H9 (cell line): ENCODE data around the gene CELF6. TPM values are rescaled to one million over a fixed set of nuclear protein-coding genes. Genes with fewer than 3 reads are reported as not detected.

Source experiments
- DNase-seq: peaks from one replicate; pipeline ENCODE4 v3.0.0-alpha.2; 2017
- H2AFZ ChIP-seq: one replicate; pipeline ENCODE4 v1.6.1; 2013; ENCODE audit warnings: mild to moderate bottlenecking, low read length, control low read depth, moderate library complexity
- H2AK5ac ChIP-seq: 2 replicates; pipeline ENCODE4 v1.6.1; 2013; ENCODE audit warnings: low read length, control low read depth, mixed read lengths; ENCODE audit not compliant: insufficient read length
- H2BK120ac ChIP-seq: one replicate; pipeline ENCODE4 v1.6.1; 2013; ENCODE audit warnings: low read depth, mild to moderate bottlenecking, low read length, control low read depth, inconsistent platforms; ENCODE audit not compliant: poor library complexity, severe bottlenecking
- H2BK12ac ChIP-seq: 2 replicates; pipeline ENCODE4 v1.6.1; 2013; ENCODE audit warnings: low read length, control low read depth, mixed read lengths, low read depth; ENCODE audit not compliant: insufficient read length
- H2BK15ac ChIP-seq: 2 replicates; pipeline ENCODE4 v1.6.1; 2013; ENCODE audit warnings: low read depth, low read length, control low read depth
- H2BK20ac ChIP-seq: one replicate; pipeline ENCODE4 v1.6.1; 2013; ENCODE audit warnings: low read depth, mild to moderate bottlenecking, low read length, control low read depth, inconsistent platforms; ENCODE audit not compliant: poor library complexity, severe bottlenecking
- H2BK5ac ChIP-seq: 2 replicates; pipeline ENCODE4 v1.6.1; 2013; ENCODE audit warnings: low read length, control low read depth, mixed read lengths; ENCODE audit not compliant: insufficient read length
- H3K14ac ChIP-seq: 2 replicates; pipeline ENCODE4 v1.6.1; 2013; ENCODE audit warnings: low read length, control low read depth; ENCODE audit not compliant: insufficient read depth
- H3K18ac ChIP-seq: 2 replicates; pipeline ENCODE4 v1.6.1; 2013; ENCODE audit warnings: low read depth, mild to moderate bottlenecking, mixed read lengths, low read length, control low read depth; ENCODE audit not compliant: insufficient read length
- H3K23ac ChIP-seq: 2 replicates; pipeline ENCODE4 v1.6.1; 2013; ENCODE audit warnings: low read length, control low read depth, mixed read lengths, low read depth; ENCODE audit not compliant: insufficient read length
- H3K23me2 ChIP-seq: 2 replicates; pipeline ENCODE4 v1.6.1; 2013; ENCODE audit warnings: low read depth, mild to moderate bottlenecking, mixed read lengths, low read length, control low read depth; ENCODE audit not compliant: insufficient read length, poor library complexity, severe bottlenecking
- H3K27ac ChIP-seq: 2 replicates; pipeline ENCODE4 v1.5.1; 2013; ENCODE audit warnings: low read length, control low read depth, mixed read lengths, low read depth; ENCODE audit not compliant: insufficient read length
- H3K27me3 ChIP-seq: 2 replicates; pipeline ENCODE4 v1.6.1; 2013; ENCODE audit warnings: low read length, control low read depth, inconsistent platforms; ENCODE audit not compliant: insufficient read depth
- H3K4ac ChIP-seq: 2 replicates; pipeline ENCODE4 v1.6.1; 2013; ENCODE audit warnings: low read depth, mild to moderate bottlenecking, control low read depth, inconsistent platforms, low read length, moderate library complexity
- H3K4me1 ChIP-seq: 2 replicates; pipeline ENCODE4 v1.6.1; 2013; ENCODE audit warnings: low read length, control low read depth, inconsistent platforms; ENCODE audit not compliant: insufficient read depth
- H3K4me2 ChIP-seq: 2 replicates; pipeline ENCODE4 v1.6.1; 2013; ENCODE audit warnings: low read length, control low read depth, mixed read lengths; ENCODE audit not compliant: insufficient read length, insufficient read depth
- H3K56ac ChIP-seq: 2 replicates; pipeline ENCODE4 v1.6.1; 2013; ENCODE audit warnings: low read depth, mild to moderate bottlenecking, mixed read lengths, low read length, control low read depth; ENCODE audit not compliant: insufficient read length
- H3K79me1 ChIP-seq: 2 replicates; pipeline ENCODE4 v1.6.1; 2013; ENCODE audit warnings: low read depth, mild to moderate bottlenecking, moderate library complexity, low read length, control low read depth, inconsistent platforms; ENCODE audit not compliant: insufficient read depth, poor library complexity, severe bottlenecking
- H3K79me2 ChIP-seq: 2 replicates; pipeline ENCODE4 v1.6.1; 2013; ENCODE audit warnings: low read length, control low read depth, inconsistent platforms; ENCODE audit not compliant: insufficient read depth
- H3K9ac ChIP-seq: 2 replicates; pipeline ENCODE4 v1.6.1; 2013; ENCODE audit warnings: low read length, control low read depth, mixed read lengths; ENCODE audit not compliant: insufficient read length; ENCODE audit errors: extremely low read depth
- H3K9me3 ChIP-seq: one replicate; pipeline ENCODE4 v1.6.1; 2013; ENCODE audit warnings: low read depth, low read length, inconsistent platforms; ENCODE audit not compliant: control insufficient read depth
- H3T11ph ChIP-seq: one replicate; pipeline ENCODE4 v1.6.1; 2013; ENCODE audit warnings: mild to moderate bottlenecking, low read length, control low read depth, inconsistent platforms
- H4K20me1 ChIP-seq: one replicate; pipeline ENCODE4 v1.6.1; 2013; ENCODE audit not compliant: control insufficient read depth, insufficient read length, insufficient read depth
- H4K5ac ChIP-seq: 2 replicates; pipeline ENCODE4 v1.6.1; 2013; ENCODE audit warnings: low read depth, mild to moderate bottlenecking, mixed read lengths, low read length, control low read depth; ENCODE audit not compliant: insufficient read length
- H4K8ac ChIP-seq: replicated peaks from 2 replicates; pipeline ENCODE4 v1.6.1; 2013; ENCODE audit warnings: low read length, control low read depth, mixed read lengths, low read depth; ENCODE audit not compliant: insufficient read length
- H4K91ac ChIP-seq: 2 replicates; pipeline ENCODE4 v1.6.1; 2013; ENCODE audit warnings: low read depth, mild to moderate bottlenecking, moderate library complexity, mixed read lengths, low read length, control low read depth; ENCODE audit not compliant: insufficient read length
- H3K27ac Mint-ChIP-seq, 3 experiments: 2 replicates in 2 of 3; 3 replicates in 1 of 3; pipeline ENCODE4 v1.8.0; 2020 to 2021; ENCODE audit warnings: mixed read lengths in 3 of 3, mild to moderate bottlenecking in 1 of 3, moderate library complexity in 1 of 3
- H3K27me3 Mint-ChIP-seq: 2 replicates; pipeline ENCODE4 v1.8.0; 2021; ENCODE audit warnings: low read depth, mild to moderate bottlenecking, moderate library complexity, mixed read lengths
- H3K36me3 Mint-ChIP-seq, 3 experiments: 2 replicates in 2 of 3; 3 replicates in 1 of 3; pipeline ENCODE4 v1.8.0; 2020 to 2021; ENCODE audit warnings: low read depth in 3 of 3, mixed read lengths in 3 of 3; ENCODE audit not compliant: insufficient read depth in 1 of 3
- H3K4me1 Mint-ChIP-seq, 2 experiments: 2 replicates each; pipeline ENCODE4 v1.8.0; 2020; ENCODE audit warnings: mixed read lengths in 2 of 2
- H3K4me3 Mint-ChIP-seq, 2 experiments: 2 replicates in 1 of 2; 3 replicates in 1 of 2; pipeline ENCODE4 v1.8.0; 2020 to 2021; ENCODE audit warnings: mild to moderate bottlenecking in 2 of 2, mixed read lengths in 2 of 2, moderate library complexity in 1 of 2
- H3K9me3 Mint-ChIP-seq, 2 experiments: 2 replicates in 1 of 2; 3 replicates in 1 of 2; pipeline ENCODE4 v1.8.0; 2020; ENCODE audit warnings: mild to moderate bottlenecking in 2 of 2, mixed read lengths in 2 of 2, moderate library complexity in 1 of 2
- CTCF ChIP-seq: fragments of 200-600 bp; sonication (generic); conservative IDR thresholded peaks from 3 replicates; pipeline ENCODE4 v1.8.0; 2021; ENCODE audit warnings: antibody characterized with exemption, mild to moderate bottlenecking
- WGBS: extraction: QIAGEN DNeasy Blood & Tissue Kit; methylation state at CpG from one replicate; pipeline ENCODE4 v1.1.7; 2013; ENCODE audit warnings: missing lambda C conversion rate, low lambda C conversion rate, mixed read lengths; ENCODE audit not compliant: insufficient read length; ENCODE audit errors: extremely low coverage; 5-methylcytosine and 5-hydroxymethylcytosine counted together
- total RNA-seq: library from RNA; stranded (reverse); gene quantifications from 2 replicates; pipeline ENCODE4 v1.2.1, GENCODE V29; 2021

The CELF6 gene
- total RNA-seq, 1 experiment from 2014 or later: 0.13 TPM

GRCh38 chr15:72236381-72237003 lies 83.5 kb downstream of the CELF6 start:
- no peak overlapping the region for H3K4ac ChIP-seq
- no peak overlapping the region for H2BK12ac ChIP-seq
- no peak overlapping the region for H3K9ac ChIP-seq
- no peak for TF ChIP-seq CTCF
- no peak overlapping the region for H2BK120ac ChIP-seq
- H3K14ac ChIP-seq: no peak overlapping the region
- Mint-ChIP-seq H3K36me3 (peaks cover 10 to 18% (median 17%) of the 10 kb centered on the region in 3 experiments; a peak in 6 of 7 replicates), H3K27me3 (peaks cover 94% of the 10 kb centered on the region), H3K4me3 (no peak overlapping the region), H3K4me1 (peaks cover 18 to 22% of the 10 kb centered on the region in 2 experiments), H3K27ac (peak overlapping the region in 1 of 3 experiments; percentile 21; a peak in 1 of 7 replicates), H3K9me3 (no peaks in the 10 kb centered on the region)
- no peaks in the 10 kb centered on the region for H3K9me3 ChIP-seq
- no peak overlapping the region for H2AFZ ChIP-seq
- H4K91ac ChIP-seq: no peak overlapping the region
- H2AK5ac ChIP-seq: no peak overlapping the region
- no peak overlapping the region for H3K23ac ChIP-seq
- H3K18ac ChIP-seq: no peak overlapping the region
- no peak overlapping the region for H2BK5ac ChIP-seq
- H3K27me3 ChIP-seq: no peaks in the 10 kb centered on the region; the same call in 1 of the 2 replicates
- H3T11ph ChIP-seq: no peak overlapping the region
- no peak overlapping the region for H2BK15ac ChIP-seq
- peaks cover 13% of the 10 kb centered on the region; the same call in 1 of the 2 replicates for H3K4me1 ChIP-seq
- no peak overlapping the region for H4K8ac ChIP-seq
- H3K4me2 ChIP-seq: peak overlapping the region; percentile 44
- H3K23me2 ChIP-seq: peaks cover 6% of the 10 kb centered on the region
- no peaks in the 10 kb centered on the region for H3K79me2 ChIP-seq
- H3K27ac ChIP-seq: no peak overlapping the region
- DNase-seq: no peak
- H3K56ac ChIP-seq: no peak overlapping the region
- no peak overlapping the region for H4K5ac ChIP-seq
- H3K79me1 ChIP-seq: no peaks in the 10 kb centered on the region
- no peak overlapping the region for H2BK20ac ChIP-seq
- H4K20me1 ChIP-seq: no peaks in the 10 kb centered on the region
- no CpG with 5 or more reads among the region's 2 CpGs for WGBS
